K562 (cell line): ENCODE results near the gene ITPR1. TPM values are rescaled to one million over a fixed set of nuclear protein-coding genes. Genes with fewer than 3 reads are reported as not detected.

ENCODE experiments used
- ATAC-seq: fragments of 200-7000 bp; cut with Tn5 transposase; 3 replicates; pipeline ENCODE4 v1.9.1; 2020; ENCODE audit warnings: moderate library complexity
- BruUV-seq: library from RNA; stranded (reverse); fragments of 400-500 nt; replicated peaks from 2 replicates; lab custom pipeline; 2021; lab: Mats Ljungman, UMichigan
- CTCF ChIA-PET: fragments of 300-600 bp; formaldehyde crosslinking; extraction: SDS; loops from one replicate; lab custom pipeline; 2021; ENCODE audit warnings: low intra/inter-chr PET ratio; lab: Yijun Ruan, JAX
- POLR2A ChIA-PET: fragments of 300-600, 350-650 bp; sonication (Branson Sonifier 250); formaldehyde crosslinking; extraction: SDS; loops from one replicate; lab custom pipeline; 2021; ENCODE audit warnings: antibody characterized with exemption, inconsistent platforms; lab: Yijun Ruan, JAX
- DNase-seq, 4 experiments: peaks; one replicate each; pipeline versions ENCODE4 v3.0.0 to v3.0.0-alpha.2; 2011 to 2018; ENCODE audit warnings: low spot score in 3 of 4, mixed read lengths in 3 of 4; ENCODE audit errors: extremely low read depth in 1 of 4
- FAIRE-seq: peaks from 2 replicates; lab custom pipeline; 2011; peaks lifted over from hg19 to GRCh38; lab: Jason Lieb, UNC
- H2AFZ ChIP-seq: 2 replicates; pipeline ENCODE4 v1.6.0; 2011; ENCODE audit warnings: low read depth, low read length, control low read depth, inconsistent platforms
- H3K27ac ChIP-seq: fragments of 200-600 bp; 3 replicates; pipeline ENCODE4 v1.8.0; 2011; ENCODE audit warnings: low read depth, mild to moderate bottlenecking, control low read depth, inconsistent platforms, low read length, moderate library complexity, mixed read lengths; ENCODE audit errors: extremely low read depth
- H3K27me3 ChIP-seq, 2 experiments: fragments of 300-600 bp in 1 of 2; 2 replicates in 1 of 2; 3 replicates in 1 of 2; pipeline versions ENCODE4 v1.6.0 to v1.8.0; 2011; ENCODE audit warnings: inconsistent platforms in 2 of 2, low read length in 2 of 2, mild to moderate bottlenecking in 1 of 2, mixed read lengths in 1 of 2, moderate library complexity in 1 of 2; ENCODE audit not compliant: control insufficient read depth in 2 of 2, insufficient read depth in 2 of 2
- H3K36me3 ChIP-seq: fragments of 300-600 bp; 3 replicates; pipeline ENCODE4 v1.8.0; 2011; ENCODE audit warnings: mild to moderate bottlenecking, low read length, inconsistent platforms; ENCODE audit not compliant: control insufficient read depth, insufficient read depth
- H3K4me1 ChIP-seq, 2 experiments: fragments of 200-600 bp in 1 of 2; replicated peaks in 1 of 2; 2 replicates in 1 of 2; 3 replicates in 1 of 2; pipeline versions ENCODE4 v1.5.1 to v1.8.0; 2011; ENCODE audit warnings: inconsistent platforms in 2 of 2, low read length in 2 of 2, mild to moderate bottlenecking in 1 of 2, mixed read lengths in 1 of 2, moderate library complexity in 1 of 2; ENCODE audit not compliant: control insufficient read depth in 2 of 2, insufficient read depth in 2 of 2
- H3K4me2 ChIP-seq: 2 replicates; pipeline ENCODE4 v1.6.1; 2011; ENCODE audit warnings: low read length, control low read depth, inconsistent platforms, mixed read lengths; ENCODE audit not compliant: insufficient read depth
- H3K4me3 ChIP-seq: fragments of 200-600 bp; sonication (generic), shearing (Covaris generic); 2 replicates; pipeline ENCODE4 v1.5.1; 2016; ENCODE audit warnings: control low read depth, inconsistent platforms
- H3K79me2 ChIP-seq: fragments of 200-600 bp; 3 replicates; pipeline ENCODE4 v1.8.0; 2011; ENCODE audit warnings: low read length, inconsistent platforms; ENCODE audit not compliant: control insufficient read depth, insufficient read depth
- H3K9ac ChIP-seq, 2 experiments: 2 replicates each; pipeline versions ENCODE4 v1.6.0 to v1.6.1; 2011; ENCODE audit warnings: low read depth in 2 of 2, low read length in 2 of 2, control low read depth in 1 of 2, inconsistent platforms in 1 of 2, mild to moderate bottlenecking in 1 of 2, mixed read lengths in 1 of 2; ENCODE audit not compliant: insufficient read depth in 1 of 2
- H3K9me1 ChIP-seq: one replicate; pipeline ENCODE4 v1.6.0; 2011; ENCODE audit warnings: inconsistent platforms, mild to moderate bottlenecking, low read length, moderate library complexity; ENCODE audit not compliant: control insufficient read depth, insufficient read depth
- H3K9me3 ChIP-seq: replicated peaks from 2 replicates; pipeline ENCODE4 v1.5.1; 2011; ENCODE audit warnings: low read depth, low read length, inconsistent platforms; ENCODE audit not compliant: control insufficient read depth, insufficient read depth
- H4K20me1 ChIP-seq: replicated peaks from 2 replicates; pipeline ENCODE4 v1.6.1; 2011; ENCODE audit warnings: low read length, inconsistent platforms, mixed read lengths; ENCODE audit not compliant: control insufficient read depth, insufficient read depth
- BACH1 ChIP-seq: fragments of 200-800 bp; sonication (Bioruptor generic); IDR thresholded peaks from 2 replicates; pipeline ENCODE4 v1.6.1; 2016; ENCODE audit warnings: missing genetic modification characterization, missing compliant biosample characterization
- BCOR ChIP-seq: fragments of 450-650 bp; IDR thresholded peaks from 2 replicates; pipeline ENCODE4 v1.6.1; 2016
- C11orf30 ChIP-seq: fragments of 450-650 bp; IDR thresholded peaks from 2 replicates; pipeline ENCODE4 v1.6.1; 2016; ENCODE audit warnings: low read depth, mild to moderate bottlenecking
- CXXC5 ChIP-seq: fragments of 250-450 bp; sonication (Bioruptor Pico); IDR thresholded peaks from 2 replicates; pipeline ENCODE4 v1.8.0; 2022; ENCODE audit warnings: inconsistent platforms, mild to moderate bottlenecking, moderate library complexity
- DMBX1 ChIP-seq: fragments of 250-450 bp; sonication (Bioruptor Pico); IDR thresholded peaks from 2 replicates; pipeline ENCODE4 v1.8.0; 2022; ENCODE audit warnings: inconsistent platforms, mild to moderate bottlenecking, moderate library complexity, borderline replicate concordance
- FIP1L1 ChIP-seq: fragments of 200-400 bp; formaldehyde crosslinking; IDR thresholded peaks from 2 replicates; pipeline ENCODE4 v1.6.1; 2018; ENCODE audit warnings: mild to moderate bottlenecking, low read depth, low read length; ENCODE audit not compliant: poor library complexity, severe bottlenecking
- FOXJ2 ChIP-seq: fragments of 200-800 bp; sonication (Bioruptor generic); IDR thresholded peaks from 2 replicates; pipeline ENCODE4 v1.6.1; 2016; ENCODE audit warnings: missing genetic modification characterization, missing compliant biosample characterization
- GTF2A2 ChIP-seq: IDR thresholded peaks from 2 replicates; pipeline ENCODE4 v1.6.1; 2016; ENCODE audit warnings: mild to moderate bottlenecking, missing genetic modification characterization, missing compliant biosample characterization
- IFI16 ChIP-seq: fragments of 250-450 bp; sonication (Bioruptor Pico); IDR thresholded peaks from 2 replicates; pipeline ENCODE4 v2.1.2; 2022; ENCODE audit warnings: mild to moderate bottlenecking, inconsistent platforms
- KDM1A ChIP-seq, 2 experiments: fragments of 450-650 bp; IDR thresholded peaks; 2 replicates each; pipeline ENCODE4 v1.6.1; 2016; ENCODE audit warnings: mild to moderate bottlenecking in 2 of 2
- NFYB ChIP-seq: IDR thresholded peaks from 2 replicates; pipeline ENCODE4 v1.6.1; 2011; ENCODE audit warnings: mild to moderate bottlenecking, moderate library complexity; ENCODE audit not compliant: insufficient read length; ENCODE audit errors: extremely low read depth
- PBX2 ChIP-seq, 2 experiments: IDR thresholded peaks in 1 of 2; conservative IDR thresholded peaks in 1 of 2; 2 replicates each; pipeline ENCODE4 v1.6.1; 2016; ENCODE audit warnings: low read depth in 2 of 2, mild to moderate bottlenecking in 1 of 2, missing compliant biosample characterization in 1 of 2, missing genetic modification characterization in 1 of 2, moderate library complexity in 1 of 2
- SOX6 ChIP-seq: fragments of 450-650 bp; IDR thresholded peaks from 2 replicates; pipeline ENCODE4 v1.6.1; 2014; ENCODE audit warnings: mild to moderate bottlenecking
- WHSC1 ChIP-seq: IDR thresholded peaks from one replicate; pipeline ENCODE4 v1.6.1; 2012; ENCODE audit warnings: low read length, control low read depth, inconsistent platforms
- ZNF23 ChIP-seq: fragments of 250-450 bp; sonication (Bioruptor Pico); IDR thresholded peaks from 2 replicates; pipeline ENCODE4 v1.4.0; 2020; ENCODE audit warnings: mild to moderate bottlenecking
- ZNF57 ChIP-seq: fragments of 450-650 bp; formaldehyde crosslinking; IDR thresholded peaks from 2 replicates; pipeline ENCODE4 v1.4.0; 2020; ENCODE audit warnings: mild to moderate bottlenecking, moderate library complexity
- ZNF583 ChIP-seq: fragments of 250-450 bp; sonication (Bioruptor Pico); IDR thresholded peaks from 2 replicates; pipeline ENCODE4 v1.4.0; 2020
- WGBS: fragments of 100-300 bp; shearing (Covaris generic); methylation state at CpG from one replicate; pipeline ENCODE4 v1.1.6; 2016; ENCODE audit warnings: low coverage, mixed read lengths; ENCODE audit not compliant: insufficient coverage; ENCODE audit errors: missing lambda C conversion rate; 5-methylcytosine and 5-hydroxymethylcytosine counted together
- in situ Hi-C: fragments of 300-500 bp; cut with MboI; formaldehyde crosslinking; loops from 4 replicates; pipeline ENCODE4 v1.15.0; 2018; ENCODE audit warnings: inconsistent platforms, mixed read lengths
- intact Hi-C: fragments of 100-400 bp; cut with micrococcal nuclease; formaldehyde crosslinking; loops from 2 replicates; pipeline ENCODE4 v1.14.2; 2022
- polyA plus RNA-seq, 8 experiments: library from polyadenylated mRNA; depleted of rRNA in 4 of 8; stranded (reverse) in 5 of 8; unstranded in 3 of 8; fragments of >200 nt; fragmentation: Nextera tagmentation in 2 of 8; fragmentation: Illumina TruSeq in 1 of 8; extraction: Ambion mirVana in 2 of 8; extraction: Trizol in 1 of 8; gene quantifications; 2 replicates each; pipeline versions ENCODE4 v1.2.1 to v1.2.3, GENCODE V29; 2011 to 2014; ENCODE audit warnings: inconsistent platforms in 1 of 8, missing spikeins in 1 of 8
- total RNA-seq, 7 experiments: library from RNA; depleted of rRNA in 6 of 7; stranded (reverse); fragments of >200 nt in 6 of 7; fragmentation: Illumina TruSeq in 2 of 7; extraction: Trizol in 2 of 7; gene quantifications; 2 replicates each; pipeline versions ENCODE4 v1.2.1 to v1.2.3, GENCODE V29; 2011 to 2021; ENCODE audit warnings: low replicate concordance in 1 of 7
- TF ChIP-seq, protein P1 (sequence below): sonication (generic); formaldehyde crosslinking; IDR thresholded peaks from 2 replicates; pipeline ENCODE4 v1.8.0; 2022; ENCODE audit warnings: mild to moderate bottlenecking, low read depth, missing genetic modification reagents

Gene ITPR1
- total and polyA plus RNA-seq, 9 of the 15 experiments (the other 6 are each of a cell fraction or from before 2014, with no cell fraction given), result 22.4 to 40.0 (median 27.4) TPM

DNA sequence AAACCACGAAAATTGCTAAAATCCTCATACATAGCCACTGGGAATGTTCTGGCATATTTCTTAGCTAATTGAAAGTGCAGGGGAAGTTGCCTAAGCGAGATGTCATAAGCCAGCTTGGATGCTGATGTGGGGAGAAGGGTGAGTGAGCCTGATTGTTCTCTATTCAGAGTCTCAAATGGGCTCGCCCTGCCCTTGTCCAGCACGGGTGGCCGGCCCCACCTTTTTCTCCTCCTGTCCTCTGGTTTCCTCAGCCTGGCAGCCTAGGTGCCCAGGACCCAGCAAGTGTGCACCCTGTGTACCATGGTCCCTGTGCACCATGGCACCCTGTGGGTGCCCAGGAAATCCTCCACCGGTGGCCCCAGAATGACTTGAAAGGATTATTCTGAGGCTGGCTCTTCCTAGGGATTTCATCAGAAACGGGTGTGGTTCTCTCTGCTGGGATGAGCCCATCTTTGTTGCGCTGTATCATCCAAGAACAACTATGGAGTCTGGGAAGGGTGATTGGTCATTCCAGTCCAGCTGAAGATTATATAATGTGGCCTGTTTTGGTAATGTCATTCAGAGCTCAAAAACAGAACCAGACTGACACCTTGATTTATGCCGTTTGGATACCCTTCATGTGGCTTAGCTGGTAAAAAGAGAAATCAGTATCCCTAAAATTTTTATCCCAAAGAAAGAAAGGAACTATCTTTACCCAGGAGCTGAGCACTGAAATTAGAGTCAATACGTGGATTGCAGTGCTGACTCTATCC, 335.3 kb downstream of the ITPR1 start:
- ChIA-PET POLR2A (interaction anchor here (0.6 to 5.8 kb wide), 14 partner anchors 10 to 235 kb away, joined by 3 to 61 read pairs (median 4); no protein-coding TSS in a partner anchor), CTCF (no interaction called here)
- peaks cover 67% of the 10 kb centered on the region for H3K79me2 ChIP-seq
- H2AFZ ChIP-seq, result no peak overlapping the region
- no peaks in the 10 kb centered on the region for H3K27me3 ChIP-seq
- no peak overlapping the region for H3K4me3 ChIP-seq
- no TSS peak for BruUV-seq
- peaks cover 9% of the 10 kb centered on the region for H3K9me1 ChIP-seq
- 62% methylated on average over 10 of the region's 10 CpGs for WGBS
- peaks cover 44 to 85% of the 10 kb centered on the region in 2 experiments for H3K4me1 ChIP-seq
- H4K20me1 ChIP-seq, result no peaks in the 10 kb centered on the region
- FAIRE-seq (no peak), ATAC-seq (peak; percentile 4; the same call in 1 of the 3 replicates), DNase-seq (peak in 2 of 4 experiments; percentile 53 to 58)
- intact Hi-C loops (loop anchor here (5.0 kb wide), 2 partner anchors 106 to 229 kb away; no protein-coding TSS in a partner anchor), in situ Hi-C loops (no loop called here)
- peaks cover 86% of the 10 kb centered on the region for H3K36me3 ChIP-seq
- H3K27ac ChIP-seq, result peak overlapping the region; percentile 14; the same call in 2 of the 3 replicates
- H3K9me3 ChIP-seq, result no peaks in the 10 kb centered on the region
- peak overlapping the region; percentile 15; the same call in 1 of the 2 replicates for H3K4me2 ChIP-seq
- H3K9ac ChIP-seq, result peak overlapping the region; percentile 11 to 49; a peak in 1 of 4 replicates
- TF ChIP-seq C11orf30, result 0 out of 2 replicates have a peak, but pooled peaks have one; percentile 14
- peak; percentile 7; the same call in 1 of the 2 replicates for TF ChIP-seq SOX6
- no peak for TF ChIP-seq ZNF57 (CRISPR knock-in tag)
- TF ChIP-seq BCOR, result no peak
- 0 out of 2 replicates have a peak, but pooled peaks have one; percentile 33 for TF ChIP-seq GTF2A2 (tag)
- peak; percentile 59 for TF ChIP-seq CXXC5 (CRISPR knock-in tag)
- no peak for TF ChIP-seq NFYB
- TF ChIP-seq WHSC1, result peak; percentile 66
- 0 out of 2 replicates have a peak, but pooled peaks have one; percentile 35 for TF ChIP-seq ZNF583 (CRISPR knock-in tag)
- TF ChIP-seq FOXJ2 (tag), result no peak
- no peak for TF ChIP-seq PBX2 (CRISPR knock-in tag; IDR thresholded peaks at IDR 0.05; ENCODE audit: low read depth)
- TF ChIP-seq PBX2 (tag; conservative IDR thresholded peaks at IDR 0.05; ENCODE audit: low read depth), result peak; percentile 80
- no peak for TF ChIP-seq ZNF23 (CRISPR knock-in tag)
- 0 out of 2 replicates have a peak, but pooled peaks have one; percentile 10 for TF ChIP-seq IFI16 (CRISPR knock-in tag)
- TF ChIP-seq FIP1L1, result no peak
- TF ChIP-seq DMBX1 (CRISPR knock-in tag), result peak; percentile 88; the same call in 1 of the 2 replicates
- TF ChIP-seq, protein P1, sequence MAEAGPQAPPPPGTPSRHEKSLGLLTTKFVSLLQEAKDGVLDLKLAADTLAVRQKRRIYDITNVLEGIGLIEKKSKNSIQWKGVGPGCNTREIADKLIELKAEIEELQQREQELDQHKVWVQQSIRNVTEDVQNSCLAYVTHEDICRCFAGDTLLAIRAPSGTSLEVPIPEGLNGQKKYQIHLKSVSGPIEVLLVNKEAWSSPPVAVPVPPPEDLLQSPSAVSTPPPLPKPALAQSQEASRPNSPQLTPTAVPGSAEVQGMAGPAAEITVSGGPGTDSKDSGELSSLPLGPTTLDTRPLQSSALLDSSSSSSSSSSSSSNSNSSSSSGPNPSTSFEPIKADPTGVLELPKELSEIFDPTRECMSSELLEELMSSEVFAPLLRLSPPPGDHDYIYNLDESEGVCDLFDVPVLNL (CRISPR knock-in tag), result no peak
- TF ChIP-seq BACH1, result peak; percentile 74
- TF ChIP-seq KDM1A (IDR thresholded peaks at IDR 0.05), result peak in 1 of 2 experiments; percentile 7; a peak in 1 of 4 replicates
